ENCODE results near the gene ANGPTL4. TPM values are rescaled to one million over a fixed set of nuclear protein-coding genes. Genes with fewer than 3 reads are reported as not detected.

The ANGPTL4 gene
- total and polyA plus RNA-seq, 2 experiments from 2014 or later: 1.9 to 2.2 TPM

DNA sequence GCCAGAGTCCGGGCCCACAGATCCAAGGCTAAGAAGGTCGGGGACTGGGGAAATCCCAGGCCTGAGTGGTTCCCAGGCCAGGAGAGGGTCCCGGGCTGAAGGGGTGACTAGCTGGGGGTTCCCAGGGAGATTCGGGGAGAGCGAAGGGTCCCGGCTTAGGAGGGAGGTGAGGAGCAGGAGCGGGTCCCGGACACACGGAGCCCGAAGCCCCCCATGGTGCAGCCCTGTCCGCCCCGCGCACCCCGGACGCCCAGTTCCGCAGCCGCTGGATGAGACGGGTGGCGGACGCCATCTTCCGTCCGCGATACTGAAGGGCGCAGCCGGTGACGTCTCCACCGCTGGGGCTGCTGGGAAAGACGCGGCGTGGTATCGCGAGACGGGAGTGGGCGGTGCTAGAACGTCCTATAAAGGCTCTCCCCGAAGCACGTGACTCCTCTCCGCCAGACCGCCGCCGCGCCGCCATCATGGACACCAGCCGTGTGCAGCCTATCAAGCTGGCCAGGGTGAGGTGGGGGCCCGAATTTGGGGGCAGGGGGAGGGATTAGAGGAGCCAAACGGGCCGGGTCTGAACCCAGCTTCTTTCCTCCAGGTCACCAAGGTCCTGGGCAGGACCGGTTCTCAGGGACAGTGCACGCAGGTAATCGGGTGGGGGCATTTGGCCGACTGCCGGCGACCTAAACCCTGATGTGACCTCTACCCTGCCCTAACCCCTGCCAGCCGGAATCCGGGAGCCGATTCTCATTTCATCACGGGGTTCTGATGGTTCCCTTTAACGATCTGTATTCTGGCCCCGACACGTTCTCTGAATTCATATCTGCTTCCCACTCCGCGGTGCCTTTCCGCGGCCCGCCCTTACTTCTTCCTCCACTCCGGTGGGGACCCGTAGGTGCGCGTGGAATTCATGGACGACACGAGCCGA, 42.6 kb upstream of the ANGPTL4 start, which contains the start of the genes NDUFA7 and RPS28:
Gene NDUFA7, minus strand, starts transcription at position 309 of the 919 bp plus-strand sequence. Its CDS starts 17 bp downstream, at position 292.
Gene RPS28, plus strand, starts transcription at position 430 of the 919 bp plus-strand sequence. Its CDS starts 35 bp downstream, at position 465.
- peaks cover 37% of the 10 kb centered on the region for H3K36me3 Mint-ChIP-seq (ENCODE audit: low read depth)
- Histone ChIP-seq H3K27me3 (ENCODE audit: insufficient read depth) (no peaks in the 10 kb centered on the region), H3K9me2 (ENCODE audit: insufficient read depth) (no peaks in the 10 kb centered on the region), H3K27ac (ENCODE audit: low read depth) (peak within 1 kb of the TSS; percentile 98), H3K36me3 (ENCODE audit: insufficient read depth) (peaks cover 7% of the 10 kb centered on the region), H3F3A (replicated peaks; ENCODE audit: low read depth) (peaks cover 54% of the 10 kb centered on the region), H4K20me1 (replicated peaks; ENCODE audit: insufficient read depth) (peaks cover 24% of the 10 kb centered on the region), H3K79me2 (replicated peaks; ENCODE audit: insufficient read depth) (peaks cover 33% of the 10 kb centered on the region), H3K4me2 (peak within 1 kb of the TSS; percentile 100), H2AFZ (no peak within 1 kb of the TSS), H3K4me3 (peak within 1 kb of the TSS; percentile 96), H3K4me1 (ENCODE audit: insufficient read depth) (peaks cover 24% of the 10 kb centered on the region)
- H3K9me3 Mint-ChIP-seq: no peaks in the 10 kb centered on the region
- peak; percentile 69 for ATAC-seq
- TF ChIP-seq STAT1 (IDR thresholded peaks at IDR 0.05; ENCODE audit: unreplicated experiment): no peak
- no peak for TF ChIP-seq EZH2phosphoT487 (IDR thresholded peaks at IDR 0.05; ENCODE audit: unreplicated experiment)
- no peak for TF ChIP-seq EZH2 (IDR thresholded peaks at IDR 0.05; ENCODE audit: low read depth, unreplicated experiment)
- TF ChIP-seq, protein P1, sequence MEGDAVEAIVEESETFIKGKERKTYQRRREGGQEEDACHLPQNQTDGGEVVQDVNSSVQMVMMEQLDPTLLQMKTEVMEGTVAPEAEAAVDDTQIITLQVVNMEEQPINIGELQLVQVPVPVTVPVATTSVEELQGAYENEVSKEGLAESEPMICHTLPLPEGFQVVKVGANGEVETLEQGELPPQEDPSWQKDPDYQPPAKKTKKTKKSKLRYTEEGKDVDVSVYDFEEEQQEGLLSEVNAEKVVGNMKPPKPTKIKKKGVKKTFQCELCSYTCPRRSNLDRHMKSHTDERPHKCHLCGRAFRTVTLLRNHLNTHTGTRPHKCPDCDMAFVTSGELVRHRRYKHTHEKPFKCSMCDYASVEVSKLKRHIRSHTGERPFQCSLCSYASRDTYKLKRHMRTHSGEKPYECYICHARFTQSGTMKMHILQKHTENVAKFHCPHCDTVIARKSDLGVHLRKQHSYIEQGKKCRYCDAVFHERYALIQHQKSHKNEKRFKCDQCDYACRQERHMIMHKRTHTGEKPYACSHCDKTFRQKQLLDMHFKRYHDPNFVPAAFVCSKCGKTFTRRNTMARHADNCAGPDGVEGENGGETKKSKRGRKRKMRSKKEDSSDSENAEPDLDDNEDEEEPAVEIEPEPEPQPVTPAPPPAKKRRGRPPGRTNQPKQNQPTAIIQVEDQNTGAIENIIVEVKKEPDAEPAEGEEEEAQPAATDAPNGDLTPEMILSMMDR (conservative IDR thresholded peaks at IDR 0.05; ENCODE audit: low read depth in 2 of 2): peak in 1 of 2 experiments; percentile 30; a peak in 1 of 4 replicates
- TF ChIP-seq POLR2AphosphoS5 (IDR thresholded peaks at IDR 0.05; ENCODE audit: low read depth): peak; percentile 93
- no peak for TF ChIP-seq ZNF331 (CRISPR knock-in tag; IDR thresholded peaks at IDR 0.05; ENCODE audit: low read depth)
- TF ChIP-seq, protein P2, sequence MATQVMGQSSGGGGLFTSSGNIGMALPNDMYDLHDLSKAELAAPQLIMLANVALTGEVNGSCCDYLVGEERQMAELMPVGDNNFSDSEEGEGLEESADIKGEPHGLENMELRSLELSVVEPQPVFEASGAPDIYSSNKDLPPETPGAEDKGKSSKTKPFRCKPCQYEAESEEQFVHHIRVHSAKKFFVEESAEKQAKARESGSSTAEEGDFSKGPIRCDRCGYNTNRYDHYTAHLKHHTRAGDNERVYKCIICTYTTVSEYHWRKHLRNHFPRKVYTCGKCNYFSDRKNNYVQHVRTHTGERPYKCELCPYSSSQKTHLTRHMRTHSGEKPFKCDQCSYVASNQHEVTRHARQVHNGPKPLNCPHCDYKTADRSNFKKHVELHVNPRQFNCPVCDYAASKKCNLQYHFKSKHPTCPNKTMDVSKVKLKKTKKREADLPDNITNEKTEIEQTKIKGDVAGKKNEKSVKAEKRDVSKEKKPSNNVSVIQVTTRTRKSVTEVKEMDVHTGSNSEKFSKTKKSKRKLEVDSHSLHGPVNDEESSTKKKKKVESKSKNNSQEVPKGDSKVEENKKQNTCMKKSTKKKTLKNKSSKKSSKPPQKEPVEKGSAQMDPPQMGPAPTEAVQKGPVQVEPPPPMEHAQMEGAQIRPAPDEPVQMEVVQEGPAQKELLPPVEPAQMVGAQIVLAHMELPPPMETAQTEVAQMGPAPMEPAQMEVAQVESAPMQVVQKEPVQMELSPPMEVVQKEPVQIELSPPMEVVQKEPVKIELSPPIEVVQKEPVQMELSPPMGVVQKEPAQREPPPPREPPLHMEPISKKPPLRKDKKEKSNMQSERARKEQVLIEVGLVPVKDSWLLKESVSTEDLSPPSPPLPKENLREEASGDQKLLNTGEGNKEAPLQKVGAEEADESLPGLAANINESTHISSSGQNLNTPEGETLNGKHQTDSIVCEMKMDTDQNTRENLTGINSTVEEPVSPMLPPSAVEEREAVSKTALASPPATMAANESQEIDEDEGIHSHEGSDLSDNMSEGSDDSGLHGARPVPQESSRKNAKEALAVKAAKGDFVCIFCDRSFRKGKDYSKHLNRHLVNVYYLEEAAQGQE (IDR thresholded peaks at IDR 0.05; ENCODE audit: unreplicated experiment): no peak
- TF ChIP-seq ZNF114 (CRISPR knock-in tag; IDR thresholded peaks at IDR 0.05): peak; percentile 55; the same call in 1 of the 2 replicates
- no peak for TF ChIP-seq NANOG (IDR thresholded peaks at IDR 0.05; ENCODE audit: borderline replicate concordance)
- TF ChIP-seq JUNB (IDR thresholded peaks at IDR 0.05; ENCODE audit: unreplicated experiment): no peak
- TF ChIP-seq, protein P3, sequence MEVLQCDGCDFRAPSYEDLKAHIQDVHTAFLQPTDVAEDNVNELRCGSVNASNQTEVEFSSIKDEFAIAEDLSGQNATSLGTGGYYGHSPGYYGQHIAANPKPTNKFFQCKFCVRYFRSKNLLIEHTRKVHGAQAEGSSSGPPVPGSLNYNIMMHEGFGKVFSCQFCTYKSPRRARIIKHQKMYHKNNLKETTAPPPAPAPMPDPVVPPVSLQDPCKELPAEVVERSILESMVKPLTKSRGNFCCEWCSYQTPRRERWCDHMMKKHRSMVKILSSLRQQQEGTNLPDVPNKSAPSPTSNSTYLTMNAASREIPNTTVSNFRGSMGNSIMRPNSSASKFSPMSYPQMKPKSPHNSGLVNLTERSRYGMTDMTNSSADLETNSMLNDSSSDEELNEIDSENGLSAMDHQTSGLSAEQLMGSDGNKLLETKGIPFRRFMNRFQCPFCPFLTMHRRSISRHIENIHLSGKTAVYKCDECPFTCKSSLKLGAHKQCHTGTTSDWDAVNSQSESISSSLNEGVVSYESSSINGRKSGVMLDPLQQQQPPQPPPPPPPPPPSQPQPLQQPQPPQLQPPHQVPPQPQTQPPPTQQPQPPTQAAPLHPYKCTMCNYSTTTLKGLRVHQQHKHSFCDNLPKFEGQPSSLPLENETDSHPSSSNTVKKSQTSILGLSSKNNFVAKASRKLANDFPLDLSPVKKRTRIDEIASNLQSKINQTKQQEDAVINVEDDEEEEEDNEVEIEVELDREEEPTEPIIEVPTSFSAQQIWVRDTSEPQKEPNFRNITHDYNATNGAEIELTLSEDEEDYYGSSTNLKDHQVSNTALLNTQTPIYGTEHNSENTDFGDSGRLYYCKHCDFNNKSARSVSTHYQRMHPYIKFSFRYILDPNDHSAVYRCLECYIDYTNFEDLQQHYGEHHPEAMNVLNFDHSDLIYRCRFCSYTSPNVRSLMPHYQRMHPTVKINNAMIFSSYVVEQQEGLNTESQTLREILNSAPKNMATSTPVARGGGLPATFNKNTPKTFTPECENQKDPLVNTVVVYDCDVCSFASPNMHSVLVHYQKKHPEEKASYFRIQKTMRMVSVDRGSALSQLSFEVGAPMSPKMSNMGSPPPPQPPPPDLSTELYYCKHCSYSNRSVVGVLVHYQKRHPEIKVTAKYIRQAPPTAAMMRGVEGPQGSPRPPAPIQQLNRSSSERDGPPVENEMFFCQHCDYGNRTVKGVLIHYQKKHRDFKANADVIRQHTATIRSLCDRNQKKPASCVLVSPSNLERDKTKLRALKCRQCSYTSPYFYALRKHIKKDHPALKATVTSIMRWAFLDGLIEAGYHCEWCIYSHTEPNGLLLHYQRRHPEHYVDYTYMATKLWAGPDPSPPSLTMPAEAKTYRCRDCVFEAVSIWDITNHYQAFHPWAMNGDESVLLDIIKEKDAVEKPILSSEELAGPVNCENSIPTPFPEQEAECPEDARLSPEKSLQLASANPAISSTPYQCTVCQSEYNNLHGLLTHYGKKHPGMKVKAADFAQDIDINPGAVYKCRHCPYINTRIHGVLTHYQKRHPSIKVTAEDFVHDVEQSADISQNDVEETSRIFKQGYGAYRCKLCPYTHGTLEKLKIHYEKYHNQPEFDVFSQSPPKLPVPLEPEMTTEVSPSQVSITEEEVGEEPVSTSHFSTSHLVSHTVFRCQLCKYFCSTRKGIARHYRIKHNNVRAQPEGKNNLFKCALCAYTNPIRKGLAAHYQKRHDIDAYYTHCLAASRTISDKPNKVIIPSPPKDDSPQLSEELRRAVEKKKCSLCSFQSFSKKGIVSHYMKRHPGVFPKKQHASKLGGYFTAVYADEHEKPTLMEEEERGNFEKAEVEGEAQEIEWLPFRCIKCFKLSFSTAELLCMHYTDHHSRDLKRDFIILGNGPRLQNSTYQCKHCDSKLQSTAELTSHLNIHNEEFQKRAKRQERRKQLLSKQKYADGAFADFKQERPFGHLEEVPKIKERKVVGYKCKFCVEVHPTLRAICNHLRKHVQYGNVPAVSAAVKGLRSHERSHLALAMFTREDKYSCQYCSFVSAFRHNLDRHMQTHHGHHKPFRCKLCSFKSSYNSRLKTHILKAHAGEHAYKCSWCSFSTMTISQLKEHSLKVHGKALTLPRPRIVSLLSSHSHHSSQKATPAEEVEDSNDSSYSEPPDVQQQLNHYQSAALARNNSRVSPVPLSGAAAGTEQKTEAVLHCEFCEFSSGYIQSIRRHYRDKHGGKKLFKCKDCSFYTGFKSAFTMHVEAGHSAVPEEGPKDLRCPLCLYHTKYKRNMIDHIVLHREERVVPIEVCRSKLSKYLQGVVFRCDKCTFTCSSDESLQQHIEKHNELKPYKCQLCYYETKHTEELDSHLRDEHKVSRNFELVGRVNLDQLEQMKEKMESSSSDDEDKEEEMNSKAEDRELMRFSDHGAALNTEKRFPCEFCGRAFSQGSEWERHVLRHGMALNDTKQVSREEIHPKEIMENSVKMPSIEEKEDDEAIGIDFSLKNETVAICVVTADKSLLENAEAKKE (CRISPR knock-in tag; IDR thresholded peaks at IDR 0.05): no peak
- TF ChIP-seq, protein P4, sequence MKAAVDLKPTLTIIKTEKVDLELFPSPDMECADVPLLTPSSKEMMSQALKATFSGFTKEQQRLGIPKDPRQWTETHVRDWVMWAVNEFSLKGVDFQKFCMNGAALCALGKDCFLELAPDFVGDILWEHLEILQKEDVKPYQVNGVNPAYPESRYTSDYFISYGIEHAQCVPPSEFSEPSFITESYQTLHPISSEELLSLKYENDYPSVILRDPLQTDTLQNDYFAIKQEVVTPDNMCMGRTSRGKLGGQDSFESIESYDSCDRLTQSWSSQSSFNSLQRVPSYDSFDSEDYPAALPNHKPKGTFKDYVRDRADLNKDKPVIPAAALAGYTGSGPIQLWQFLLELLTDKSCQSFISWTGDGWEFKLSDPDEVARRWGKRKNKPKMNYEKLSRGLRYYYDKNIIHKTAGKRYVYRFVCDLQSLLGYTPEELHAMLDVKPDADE (IDR thresholded peaks at IDR 0.05): peak; percentile 90
- peak; percentile 96 for TF ChIP-seq CREB1 (CRISPR knock-in tag; IDR thresholded peaks at IDR 0.05; ENCODE audit: low read depth)
- H3K4me3 Mint-ChIP-seq: peak within 1 kb of the TSS; percentile 97
- peak; percentile 98 for DNase-seq (ENCODE audit: low spot score)
- H3K27ac Mint-ChIP-seq: peak within 1 kb of the TSS; percentile 97
- H3K27me3 Mint-ChIP-seq (ENCODE audit: insufficient read depth, low read depth, poor library complexity): peaks cover 22% of the 10 kb centered on the region
- H3K4me1 Mint-ChIP-seq: peaks cover 33% of the 10 kb centered on the region

All from GM23338 (cell line).